A549 treated with AZD9567 at 1 μM for 4 hours (cell line): ENCODE measurements around the gene ATP6V0A4. TPM values are rescaled to one million over a fixed set of nuclear protein-coding genes. Genes with fewer than 3 reads are reported as not detected.

ENCODE experiments used
- total RNA-seq: library from RNA; stranded (reverse); fragments of 200-300 nt; extraction: Qiagen RNA extraction; gene quantifications from 5 replicates; pipeline ENCODE4 v1.2.3, GENCODE V29; 2022; ENCODE audit not compliant: insufficient read depth

ATP6V0A4 gene
- 0.14 to 0.21 TPM (median 0.19 TPM) in 4 of 5 replicates, not detected in the other for total RNA-seq

DNA sequence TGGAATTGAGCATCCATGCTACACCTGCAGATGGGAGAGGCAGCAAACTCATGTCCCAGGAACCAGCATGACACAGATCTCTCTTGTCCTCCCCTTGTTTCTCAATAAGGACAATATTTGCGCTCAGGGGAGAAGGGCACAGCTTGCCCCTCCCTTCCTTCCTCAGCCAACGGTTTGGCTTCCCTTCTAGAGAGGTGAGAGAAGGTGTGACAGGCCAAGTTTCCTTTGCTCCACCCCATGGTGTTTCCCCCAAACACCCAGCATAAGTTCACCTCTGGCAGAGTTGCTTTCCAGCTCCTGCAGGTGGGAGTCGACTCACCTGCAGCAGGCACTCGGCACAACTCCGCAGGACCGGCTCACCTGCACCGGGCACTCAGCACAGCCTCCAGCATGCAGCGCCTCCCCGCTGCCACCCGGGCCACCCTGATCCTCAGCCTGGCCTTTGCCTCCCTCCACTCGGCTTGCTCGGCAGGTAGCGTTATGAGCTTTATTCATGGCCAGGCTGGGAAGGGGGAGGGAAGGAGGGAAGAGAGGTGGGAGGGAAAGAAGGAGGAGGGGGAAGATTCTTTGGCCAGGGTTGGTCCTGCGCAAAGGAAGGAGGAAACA is at the start of gene ATP6V0A4, which contains the start of gene TMEM213:
TSS of gene ATP6V0A4 (minus strand) at position 482 of the 606 bp plus-strand sequence. CDS start 26,949 bp downstream, outside the sequence.
TSS of gene TMEM213 (plus strand) at position 280 of the 606 bp plus-strand sequence. CDS start at position 391, 111 bp downstream.

DNA sequence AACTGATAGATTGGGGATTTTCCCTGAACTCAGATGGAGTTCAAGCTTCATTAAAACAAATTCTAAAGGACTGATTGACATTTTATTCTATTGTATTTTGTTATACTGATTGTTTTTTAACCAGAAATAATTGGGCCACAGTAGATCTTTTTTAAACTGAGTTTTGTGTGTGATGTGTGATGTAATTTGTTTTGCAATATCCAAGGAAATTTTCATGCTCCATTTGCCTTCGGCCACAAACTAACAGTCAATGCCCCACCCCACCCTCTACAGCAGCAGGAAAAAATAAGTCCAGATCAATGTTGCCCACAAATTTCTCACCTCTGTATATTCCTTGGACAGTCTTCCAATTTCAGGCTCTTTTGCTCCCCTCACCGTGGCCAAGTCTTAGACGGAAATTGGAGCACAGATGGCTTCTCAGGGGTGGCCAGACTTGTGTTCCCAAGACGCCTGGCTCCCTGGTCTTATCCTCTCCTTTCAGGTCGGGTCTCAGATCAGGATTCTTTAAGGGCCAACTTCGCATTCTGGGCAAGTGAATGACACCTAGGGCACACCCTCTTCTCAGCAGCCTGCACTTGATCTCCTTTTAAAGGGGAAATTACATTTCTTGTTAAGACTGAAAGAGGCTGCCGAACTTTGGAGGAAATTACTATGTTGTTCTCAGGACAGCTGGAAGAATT is 97.0 kb downstream of the ATP6V0A4 start, which contains the start of gene SVOPL:
TSS of gene SVOPL (minus strand) at position 506 of the 680 bp plus-strand sequence. CDS start 22,317 bp downstream, outside the sequence.

Other genes with a start within 250 kb of the ATP6V0A4 start
- gene SVOPL, start 96.8 kb downstream of the ATP6V0A4 start, total RNA-seq = not detected in 5 replicates
- not detected in 5 replicates for gene TMEM213, start 202 bp downstream of the ATP6V0A4 start, total RNA-seq
- 4.6 to 5.9 TPM (median 5.9 TPM) in 5 replicates for gene KIAA1549, start 183.2 kb upstream of the ATP6V0A4 start, total RNA-seq
- 4.9 to 7.8 TPM (median 6.7 TPM) in 5 replicates for gene ZC3HAV1L, start 237.8 kb upstream of the ATP6V0A4 start, total RNA-seq